Mesendoderm (in vitro differentiated cells): ENCODE results near the gene IGFLR1.
A peak's percentile ranks its signal among the peaks of the same experiment; 100 is the strongest.
"Not testable (repeated sequence)": the region's sequence is repeated elsewhere in the genome, so short reads cannot be mapped to it uniquely, and the experiment has no call there.

Experiments used
- DNase-seq: peaks from one replicate; pipeline ENCODE4 v3.0.0; 2013
- H2AK5ac ChIP-seq: 2 replicates; pipeline ENCODE4 v1.6.1; 2013; ENCODE audit warnings: low read length, inconsistent platforms
- H2BK120ac ChIP-seq: 2 replicates; pipeline ENCODE4 v1.6.1; 2013; ENCODE audit warnings: low read depth, mild to moderate bottlenecking, low read length, moderate library complexity, mixed read lengths
- H2BK15ac ChIP-seq: replicated peaks from 2 replicates; pipeline ENCODE4 v1.6.1; 2013; ENCODE audit warnings: low read depth, mild to moderate bottlenecking, moderate library complexity
- H2BK5ac ChIP-seq: 2 replicates; pipeline ENCODE4 v1.6.1; 2013; ENCODE audit warnings: low read length, inconsistent platforms
- H3K18ac ChIP-seq: 2 replicates; pipeline ENCODE4 v1.6.1; 2013; ENCODE audit warnings: mild to moderate bottlenecking, low read length, mixed read lengths
- H3K23ac ChIP-seq: one replicate; pipeline ENCODE4 v1.6.1; 2013; ENCODE audit warnings: low read length
- H3K27ac ChIP-seq: 2 replicates; pipeline ENCODE4 v1.5.1; 2013; ENCODE audit warnings: low read depth, mild to moderate bottlenecking, inconsistent platforms, low read length, moderate library complexity
- H3K27me3 ChIP-seq: 2 replicates; pipeline ENCODE4 v1.6.1; 2013; ENCODE audit warnings: low read length, control low read depth, mild to moderate bottlenecking, inconsistent platforms; ENCODE audit not compliant: insufficient read depth, poor library complexity
- H3K36me3 ChIP-seq: 2 replicates; pipeline ENCODE4 v1.6.1; 2013; ENCODE audit warnings: low read length, inconsistent platforms; ENCODE audit not compliant: control insufficient read depth, insufficient read depth
- H3K4ac ChIP-seq: one replicate; pipeline ENCODE4 v1.6.1; 2013; ENCODE audit warnings: low read depth, mild to moderate bottlenecking, low read length, moderate library complexity
- H3K4me1 ChIP-seq: 2 replicates; pipeline ENCODE4 v1.6.1; 2013; ENCODE audit warnings: low read depth, low read length, inconsistent platforms; ENCODE audit not compliant: control insufficient read depth
- H3K4me2 ChIP-seq: 2 replicates; pipeline ENCODE4 v1.6.1; 2013; ENCODE audit warnings: low read length
- H3K4me3 ChIP-seq: 2 replicates; pipeline ENCODE4 v1.5.1; 2013; ENCODE audit warnings: mild to moderate bottlenecking, low read length
- H3K56ac ChIP-seq: one replicate; pipeline ENCODE4 v1.6.1; 2013; ENCODE audit warnings: low read length
- H3K79me1 ChIP-seq: 2 replicates; pipeline ENCODE4 v1.6.1; 2013; ENCODE audit warnings: low read length, inconsistent platforms
- H3K79me2 ChIP-seq: 2 replicates; pipeline ENCODE4 v1.6.1; 2013; ENCODE audit warnings: mild to moderate bottlenecking, low read length; ENCODE audit not compliant: control insufficient read depth, insufficient read depth
- H3K9ac ChIP-seq: 2 replicates; pipeline ENCODE4 v1.6.1; 2013; ENCODE audit warnings: low read length, inconsistent platforms
- H4K5ac ChIP-seq: one replicate; pipeline ENCODE4 v1.6.1; 2013; ENCODE audit warnings: low read length
- H4K8ac ChIP-seq: one replicate; pipeline ENCODE4 v1.6.1; 2013; ENCODE audit warnings: low read depth, mild to moderate bottlenecking, control low read depth, low read length, moderate library complexity
- WGBS: extraction: QIAGEN DNeasy Blood & Tissue Kit; methylation state at CpG from one replicate; pipeline ENCODE4 v1.1.7; 2013; ENCODE audit warnings: low lambda C conversion rate, missing lambda C conversion rate; ENCODE audit not compliant: insufficient coverage; ENCODE audit errors: extremely low coverage; 5-methylcytosine and 5-hydroxymethylcytosine counted together

The IGFLR1 gene

GRCh38 chr19:35693835-35694599 lies 48.2 kb downstream of the IGFLR1 start:
- DNase-seq = peak; percentile 91
- Histone ChIP-seq H2BK15ac (no peak overlapping the region), H4K8ac (no peak overlapping the region), H2BK5ac (no peak overlapping the region), H3K56ac (no peak overlapping the region), H3K4me3 (no peak overlapping the region), H3K79me1 (no peaks in the 10 kb centered on the region), H3K36me3 (no peaks in the 10 kb centered on the region), H2AK5ac (no peak overlapping the region), H3K4me2 (no peak overlapping the region), H3K27ac (no peak overlapping the region), H3K4me1 (no peaks in the 10 kb centered on the region), H3K4ac (no peak overlapping the region), H3K18ac (no peak overlapping the region), H2BK120ac (no peak overlapping the region), H3K27me3 (no peaks in the 10 kb centered on the region), H3K9ac (no peak overlapping the region), H3K79me2 (no peaks in the 10 kb centered on the region), H3K23ac (no peak overlapping the region), H4K5ac (no peak overlapping the region)
- WGBS = 100% methylated on average over 1 of the region's 8 CpGs

DNA sequence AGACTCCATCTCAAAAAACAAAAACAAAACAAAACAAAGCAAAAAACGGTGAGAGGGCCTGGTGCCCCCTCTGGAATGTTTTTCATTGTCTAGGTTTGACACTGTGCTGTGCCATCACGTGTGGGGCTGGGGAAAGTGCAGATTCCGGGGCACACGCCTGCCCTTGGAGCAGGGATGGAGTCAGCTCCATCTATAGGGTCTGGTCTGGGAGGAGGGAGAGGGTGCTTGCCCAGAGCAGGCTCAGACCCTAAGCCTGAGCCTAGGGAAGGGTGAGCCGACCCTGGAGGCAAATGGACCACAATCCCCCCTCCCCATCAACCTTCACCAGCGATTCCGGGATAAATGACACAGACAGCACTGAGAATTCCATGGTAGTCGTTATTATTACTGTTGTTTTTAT lies 48.8 kb downstream of the IGFLR1 start:
- no peak overlapping the region for H2BK15ac ChIP-seq
- H3K9ac ChIP-seq = no peak overlapping the region
- no peaks in the 10 kb centered on the region for H3K27me3 ChIP-seq
- H3K4ac ChIP-seq = no peak overlapping the region
- no peak overlapping the region for H4K5ac ChIP-seq
- H3K4me3 ChIP-seq = no peak overlapping the region
- no peaks in the 10 kb centered on the region for H3K36me3 ChIP-seq
- H3K56ac ChIP-seq = no peak overlapping the region
- no peak for DNase-seq
- H2BK5ac ChIP-seq = no peak overlapping the region
- no peaks in the 10 kb centered on the region for H3K79me2 ChIP-seq
- H3K23ac ChIP-seq = no peak overlapping the region
- no peak overlapping the region for H2AK5ac ChIP-seq
- no peak overlapping the region for H3K18ac ChIP-seq
- no peaks in the 10 kb centered on the region for H3K79me1 ChIP-seq
- no peak overlapping the region for H2BK120ac ChIP-seq
- H3K4me2 ChIP-seq = no peak overlapping the region
- no peaks in the 10 kb centered on the region for H3K4me1 ChIP-seq
- H3K27ac ChIP-seq = no peak overlapping the region
- no CpG with 5 or more reads among the region's 8 CpGs for WGBS
- no peak overlapping the region for H4K8ac ChIP-seq

DNA sequence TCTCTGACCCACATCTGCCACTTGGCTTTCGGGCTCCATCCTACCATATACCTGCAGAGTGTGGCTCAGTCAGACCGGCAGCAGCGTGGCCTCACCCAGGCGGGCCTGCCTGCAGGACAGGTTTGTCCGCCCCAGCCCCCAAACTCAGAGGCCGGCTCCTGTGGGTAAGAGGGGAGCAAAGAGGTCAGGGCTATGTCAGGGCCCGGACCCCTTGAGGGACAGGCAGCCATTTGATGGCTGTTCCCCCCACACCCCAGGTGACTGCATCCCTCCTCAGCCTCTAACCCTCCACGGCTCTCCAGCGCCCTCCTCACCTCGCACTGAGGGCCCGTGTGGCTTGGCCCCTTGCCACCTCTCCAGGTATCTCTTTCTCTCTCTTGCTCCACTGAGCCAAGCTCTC lies 50.2 kb downstream of the IGFLR1 start:
- Histone ChIP-seq H4K5ac (no peak overlapping the region), H3K18ac (no peak overlapping the region), H4K8ac (no peak overlapping the region), H3K27me3 (no peaks in the 10 kb centered on the region), H3K56ac (no peak overlapping the region), H2BK120ac (no peak overlapping the region), H3K9ac (no peak overlapping the region), H3K79me2 (no peaks in the 10 kb centered on the region), H2BK15ac (no peak overlapping the region), H3K79me1 (no peaks in the 10 kb centered on the region), H3K4me3 (no peak overlapping the region), H2BK5ac (no peak overlapping the region), H2AK5ac (no peak overlapping the region), H3K4ac (no peak overlapping the region), H3K4me2 (no peak overlapping the region), H3K4me1 (no peaks in the 10 kb centered on the region), H3K23ac (no peak overlapping the region), H3K36me3 (no peaks in the 10 kb centered on the region), H3K27ac (no peak overlapping the region)
- no peak for DNase-seq
- no CpG with 5 or more reads among the region's 11 CpGs for WGBS

DNA sequence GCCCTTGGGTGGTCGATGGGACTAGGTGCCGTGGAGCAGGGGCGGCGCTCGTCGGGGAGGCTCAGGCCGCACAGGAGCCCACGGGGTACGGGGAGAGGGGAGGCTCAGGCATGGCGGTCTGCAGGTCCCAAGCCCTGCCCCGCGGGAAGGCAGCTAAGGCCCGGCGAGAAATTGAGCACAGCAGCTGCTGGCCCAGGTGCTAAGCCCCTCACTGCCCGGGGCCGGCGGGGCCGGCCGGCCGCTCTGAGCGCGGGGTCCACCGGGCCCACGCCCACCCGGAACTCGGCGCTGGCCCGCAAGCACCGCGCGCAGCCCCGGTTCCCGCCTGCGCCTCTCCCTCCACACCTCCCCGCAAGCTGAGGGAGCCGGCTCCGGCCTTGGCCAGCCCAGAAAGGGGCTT lies 51.1 kb downstream of the IGFLR1 start:
- H3K4me3 ChIP-seq, DNase-seq, H3K27ac ChIP-seq, H2BK5ac ChIP-seq, H4K8ac ChIP-seq, H4K5ac ChIP-seq, H3K36me3 ChIP-seq, H3K56ac ChIP-seq, H3K4me2 ChIP-seq, H3K4me1 ChIP-seq, H3K23ac ChIP-seq, H3K27me3 ChIP-seq, H3K79me1 ChIP-seq, H3K9ac ChIP-seq, H3K79me2 ChIP-seq, H2AK5ac ChIP-seq, H3K4ac ChIP-seq, H2BK15ac ChIP-seq, H3K18ac ChIP-seq, H2BK120ac ChIP-seq: not testable (repeated sequence)
- WGBS = no CpG with 5 or more reads among the region's 37 CpGs

- no peak overlapping the region for H2BK5ac ChIP-seq
- DNase-seq = no peak
- H3K4ac ChIP-seq = no peak overlapping the region
- H3K27ac ChIP-seq = no peak overlapping the region
- H3K4me1 ChIP-seq = no peaks in the 10 kb centered on the region
- no peak overlapping the region for H2BK120ac ChIP-seq
- H3K4me3 ChIP-seq = no peak overlapping the region
- no CpG with 5 or more reads among the region's 4 CpGs for WGBS
- H3K23ac ChIP-seq = no peak overlapping the region
- no peak overlapping the region for H3K56ac ChIP-seq
- H3K79me1 ChIP-seq = no peaks in the 10 kb centered on the region
- H3K9ac ChIP-seq = no peak overlapping the region
- no peaks in the 10 kb centered on the region for H3K79me2 ChIP-seq
- no peak overlapping the region for H4K8ac ChIP-seq
- no peak overlapping the region for H3K4me2 ChIP-seq
- no peaks in the 10 kb centered on the region for H3K36me3 ChIP-seq
- no peak overlapping the region for H3K18ac ChIP-seq
- no peak overlapping the region for H2AK5ac ChIP-seq
- H3K27me3 ChIP-seq = no peaks in the 10 kb centered on the region
- no peak overlapping the region for H2BK15ac ChIP-seq
- no peak overlapping the region for H4K5ac ChIP-seq
Observed at GRCh38 chr19:35689836-35690235, 52.4 kb downstream of the IGFLR1 start.
